IPS-18c (cell line): Measurements from ENCODE around the gene CST3.
"Not testable (repeated sequence)": the region's sequence is repeated elsewhere in the genome, so short reads cannot be mapped to it uniquely, and the experiment has no call there.

Source experiments
- H3K4me3 ChIP-seq: 2 replicates; pipeline ENCODE4 v1.7.0; 2013; ENCODE audit warnings: low read depth, mild to moderate bottlenecking, low read length, moderate library complexity; ENCODE audit not compliant: insufficient read depth
- H3K9me3 ChIP-seq: one replicate; pipeline ENCODE4 v1.6.1; 2013; ENCODE audit warnings: mild to moderate bottlenecking, low read length, moderate library complexity; ENCODE audit not compliant: control insufficient read depth, insufficient read depth

The CST3 gene

DNA sequence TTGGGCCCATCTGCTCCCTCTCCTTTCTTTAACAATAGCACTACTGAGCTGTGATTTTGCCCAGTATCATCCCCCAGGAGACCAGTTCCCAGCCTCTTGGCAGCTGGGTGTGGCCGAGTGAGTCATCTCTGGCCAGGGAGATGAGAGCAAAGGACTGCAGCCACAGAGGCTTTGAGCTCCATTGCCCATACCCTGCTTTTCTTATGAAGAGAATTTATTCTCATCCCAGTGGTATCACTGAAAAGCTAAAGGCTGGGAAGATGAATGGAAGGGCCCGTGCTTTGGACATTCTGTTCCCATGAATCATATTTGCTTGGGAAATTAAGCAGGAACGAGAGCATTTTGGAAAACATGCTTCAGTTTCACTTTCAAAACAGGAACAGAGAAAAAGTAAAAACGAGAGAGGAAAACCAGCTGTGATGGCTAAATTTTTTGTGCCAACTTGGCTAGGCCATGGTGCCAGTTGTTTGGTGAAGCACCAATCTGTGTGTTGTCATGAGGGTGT lies 14.9 kb downstream of the CST3 start:
- H3K4me3 ChIP-seq: no peak overlapping the region
- no peaks in the 10 kb centered on the region for H3K9me3 ChIP-seq

DNA sequence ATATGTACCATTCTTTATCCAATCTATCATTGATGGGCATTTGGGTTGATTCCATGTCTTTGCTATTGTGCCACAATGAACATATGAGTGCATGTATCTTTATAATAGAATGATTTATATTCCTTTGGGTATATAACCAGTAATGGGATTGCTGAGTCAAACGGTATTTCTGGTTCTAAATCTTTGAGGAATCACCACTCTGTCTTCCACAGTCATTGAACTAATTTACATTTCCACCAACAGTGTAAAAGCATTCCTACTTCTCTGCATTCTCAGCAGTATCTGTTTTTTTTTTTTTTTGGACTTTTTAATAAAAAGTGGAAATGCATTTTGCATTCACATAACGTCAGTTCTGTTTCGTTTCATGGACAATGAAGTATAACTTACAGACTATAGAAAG lies 15.4 kb downstream of the CST3 start:
- H3K4me3 ChIP-seq: not testable (repeated sequence)

DNA sequence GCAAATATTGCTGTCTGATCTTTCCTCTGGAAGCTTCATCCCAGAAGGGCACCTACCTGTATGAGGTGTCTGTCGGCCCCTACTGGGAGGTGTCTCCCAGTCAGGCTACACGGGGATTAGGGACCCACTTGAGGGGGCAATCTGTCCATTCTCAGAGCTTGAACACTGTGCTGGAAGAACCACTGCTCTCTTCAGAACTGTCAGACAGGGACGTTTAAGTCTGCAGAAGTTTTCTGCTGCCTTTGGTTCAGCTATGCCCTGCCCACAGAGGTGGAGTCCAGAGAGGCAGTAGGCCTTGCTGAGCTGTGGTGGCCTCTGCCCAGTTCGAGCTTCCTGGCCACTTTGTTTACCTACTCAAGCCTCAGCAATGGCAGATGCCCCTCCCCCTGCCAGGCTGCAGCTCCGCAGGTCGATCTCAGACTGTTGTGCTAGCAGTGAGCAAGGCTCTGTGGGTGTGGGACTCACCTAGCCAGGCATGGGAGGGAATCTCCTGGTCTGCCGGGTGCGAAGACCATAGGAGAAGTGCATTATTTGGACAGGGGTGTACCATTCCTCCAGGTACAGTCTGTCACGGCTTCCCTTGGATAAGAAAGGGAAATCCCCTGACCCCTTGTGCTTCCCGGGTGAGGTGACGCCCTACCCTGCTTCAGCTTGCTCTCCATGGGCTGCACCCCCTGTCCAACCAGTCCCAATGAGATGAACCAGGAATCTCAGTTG lies 16.9 kb downstream of the CST3 start:
- not testable (repeated sequence) for H3K9me3 ChIP-seq, H3K4me3 ChIP-seq

More for the DNA sequence above, 15.4 kb downstream of the CST3 start:
- H3K9me3 ChIP-seq: not testable (repeated sequence)

DNA sequence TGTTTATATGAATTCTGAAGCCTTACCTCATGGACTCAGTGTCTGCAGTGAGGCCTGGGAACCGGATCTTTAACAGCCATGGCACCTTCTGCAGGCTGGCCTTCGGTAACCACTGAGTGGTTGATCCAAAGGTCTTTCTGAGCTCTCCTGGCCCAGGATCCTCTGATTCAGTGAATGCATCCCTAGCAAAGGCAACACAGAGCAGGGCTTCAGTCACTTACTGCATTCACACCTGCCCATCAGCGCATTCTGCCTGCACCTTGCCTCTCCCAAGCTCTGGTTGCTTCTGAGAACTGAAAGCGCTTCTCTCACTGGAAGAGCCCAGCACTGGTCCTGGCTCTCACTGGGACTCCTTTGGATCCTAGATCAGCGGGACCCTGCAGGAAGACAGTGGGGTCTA lies 23.6 kb downstream of the CST3 start:
- H3K4me3 ChIP-seq: no peak overlapping the region

DNA sequence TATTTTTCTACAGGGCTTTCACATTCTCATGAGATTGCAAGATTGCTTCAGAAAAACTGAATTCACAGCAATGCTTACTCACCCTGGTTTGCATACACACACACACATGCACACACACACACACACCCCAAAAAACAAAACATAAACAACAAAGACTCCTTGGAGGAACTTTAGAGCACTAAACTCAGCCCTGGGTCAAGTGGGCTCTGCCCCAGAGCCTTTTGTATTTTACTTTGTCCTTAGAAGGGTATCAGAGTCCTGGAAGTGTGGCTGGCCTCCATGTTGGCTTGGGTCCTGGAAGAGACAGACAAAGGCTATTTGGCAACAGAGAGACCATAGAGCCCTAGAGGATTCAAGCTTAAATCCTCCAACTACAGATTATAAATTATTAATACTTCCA lies 24.1 kb downstream of the CST3 start:
- Histone ChIP-seq H3K4me3 (no peak overlapping the region), H3K9me3 (peaks cover 2% of the 10 kb centered on the region)

More for the DNA sequence above, 23.6 kb downstream of the CST3 start:
- peaks cover 2% of the 10 kb centered on the region for H3K9me3 ChIP-seq

DNA sequence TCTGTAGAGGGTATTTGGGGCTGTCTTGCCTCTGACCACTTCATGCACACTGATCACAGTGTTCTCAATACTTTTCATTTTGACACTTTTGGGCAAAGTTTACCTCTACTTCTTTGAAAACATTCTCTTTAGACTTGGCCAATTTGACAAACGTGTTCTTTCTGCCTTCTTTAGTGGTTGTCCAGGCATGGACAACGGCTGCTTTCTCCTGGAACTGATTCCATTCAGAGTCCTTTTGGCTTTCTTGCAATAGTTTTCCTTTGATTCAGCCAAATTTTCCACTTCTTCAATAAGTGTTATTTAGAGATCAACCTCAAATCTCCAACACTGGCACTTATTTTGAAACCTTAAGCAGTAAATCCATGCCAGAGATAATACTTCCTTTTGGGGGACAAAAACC lies 25.4 kb downstream of the CST3 start:
- Histone ChIP-seq H3K4me3 (no peak overlapping the region), H3K9me3 (peaks cover 2% of the 10 kb centered on the region)

DNA sequence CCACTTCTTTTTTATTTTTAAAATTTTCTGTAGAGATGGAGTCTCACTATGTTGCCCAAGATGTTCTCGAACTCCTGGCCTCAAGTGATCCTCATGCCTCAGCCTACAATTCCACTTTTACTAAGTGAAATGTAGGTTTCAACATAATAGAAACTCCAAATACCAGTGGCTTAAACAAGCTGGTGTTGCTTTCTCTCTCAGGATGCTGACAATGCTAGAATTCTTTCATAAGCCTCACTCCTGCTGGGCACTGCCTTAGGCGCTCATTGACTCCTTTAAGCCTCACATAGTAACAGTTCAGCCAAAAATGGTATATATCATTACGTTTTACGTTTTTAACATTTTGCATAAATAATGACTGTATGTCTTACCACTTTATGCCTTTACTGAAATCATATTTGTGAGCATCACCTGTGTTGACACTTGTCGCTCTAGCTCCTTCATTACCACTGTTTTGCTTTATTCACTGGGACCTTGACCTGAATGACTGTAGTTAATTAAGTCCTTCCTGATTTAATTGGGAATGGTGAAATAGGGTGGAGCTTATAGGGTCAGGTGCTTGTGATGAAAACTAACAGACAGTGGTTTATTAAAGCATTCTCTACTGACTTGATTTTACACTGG lies 28.2 kb downstream of the CST3 start:
- H3K9me3 ChIP-seq: peaks cover 2% of the 10 kb centered on the region
- no peak overlapping the region for H3K4me3 ChIP-seq

DNA sequence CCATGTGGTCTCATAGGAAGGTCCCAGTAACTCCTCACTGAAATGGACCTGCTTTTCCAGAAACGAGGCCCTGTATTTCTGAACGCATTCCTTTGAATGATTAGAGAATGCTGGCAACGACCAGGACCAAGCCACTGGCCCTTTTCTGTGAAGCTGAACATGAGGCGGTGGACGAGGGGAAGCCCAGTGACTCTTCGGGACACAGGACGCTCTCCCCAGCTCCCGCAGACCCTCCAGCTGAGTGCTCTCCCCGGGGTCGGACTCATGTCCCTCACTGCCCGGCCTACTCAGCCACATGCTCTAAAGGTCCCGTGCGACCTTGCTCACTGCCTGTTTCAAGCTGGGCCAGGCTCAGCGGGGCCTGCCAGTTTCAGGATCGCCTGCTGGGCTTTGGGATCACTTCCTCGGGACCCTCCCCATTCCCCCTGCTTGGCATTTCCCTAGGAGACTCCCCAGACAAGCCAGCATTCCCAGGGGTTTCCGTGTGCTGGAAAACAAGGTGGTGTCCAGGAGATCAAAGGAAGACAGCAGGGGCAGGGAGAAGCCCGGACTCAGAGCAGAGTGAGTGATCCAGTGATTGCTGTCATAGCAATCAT lies 29.4 kb downstream of the CST3 start:
- Histone ChIP-seq H3K9me3 (peaks cover 2% of the 10 kb centered on the region), H3K4me3 (no peak overlapping the region)

DNA sequence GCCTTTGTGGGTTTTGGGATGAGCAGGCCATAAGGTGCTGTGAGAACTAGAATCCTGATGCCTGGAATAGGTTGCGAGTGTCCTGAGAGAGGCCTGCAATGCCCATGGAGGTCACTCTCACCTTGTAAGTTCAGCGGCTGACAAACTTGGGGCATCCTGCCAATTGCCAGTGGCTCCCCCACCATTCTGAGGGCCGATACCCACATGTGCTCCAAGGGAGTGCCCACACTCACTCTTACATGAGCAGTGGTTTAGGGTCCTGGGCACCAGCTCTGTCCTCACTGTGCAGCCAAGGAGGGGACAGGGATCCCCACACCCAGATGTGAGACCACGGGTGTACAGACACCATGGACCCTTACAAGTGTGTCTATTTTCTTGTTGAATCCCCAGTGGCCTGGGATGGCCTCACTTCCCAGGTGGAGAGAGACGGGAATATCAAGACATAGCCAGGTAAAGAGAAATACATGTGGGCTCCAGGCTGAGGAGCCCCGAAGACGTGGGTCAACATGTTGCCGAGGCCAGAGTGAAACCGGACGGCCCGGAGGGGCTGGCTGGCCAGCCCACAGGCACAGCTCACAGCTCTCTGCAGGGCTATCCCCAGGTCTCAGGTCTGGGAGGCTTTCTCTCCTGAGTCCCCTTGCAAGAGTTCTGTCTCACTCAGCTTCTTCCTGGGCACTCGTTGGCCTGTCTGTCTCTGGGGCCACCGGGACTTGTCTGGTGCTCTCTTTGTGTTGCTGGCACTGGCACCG lies 30.1 kb downstream of the CST3 start:
- H3K4me3 ChIP-seq: no peak overlapping the region
- H3K9me3 ChIP-seq: peaks cover 2% of the 10 kb centered on the region

DNA sequence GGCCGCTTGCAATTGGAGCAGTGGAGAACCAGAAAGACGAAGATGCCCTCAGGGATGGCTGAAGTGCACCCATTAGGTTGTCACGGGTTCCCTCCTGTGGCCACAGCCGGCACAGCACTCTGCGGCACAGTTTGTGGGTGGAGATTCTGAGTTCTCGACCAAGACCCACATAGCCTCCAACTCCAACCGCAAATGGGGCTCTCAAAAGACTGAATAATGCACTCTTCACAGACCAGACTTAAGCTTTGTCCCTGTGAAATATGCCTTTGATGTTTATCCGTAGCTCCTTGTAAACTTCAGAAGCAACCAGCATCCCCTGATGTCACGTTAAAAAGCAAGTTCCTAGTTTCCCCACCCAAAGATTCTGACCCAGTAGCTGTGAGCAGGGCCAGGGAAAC lies 31.1 kb downstream of the CST3 start:
- Histone ChIP-seq H3K9me3 (peaks cover 2% of the 10 kb centered on the region), H3K4me3 (no peak overlapping the region)

DNA sequence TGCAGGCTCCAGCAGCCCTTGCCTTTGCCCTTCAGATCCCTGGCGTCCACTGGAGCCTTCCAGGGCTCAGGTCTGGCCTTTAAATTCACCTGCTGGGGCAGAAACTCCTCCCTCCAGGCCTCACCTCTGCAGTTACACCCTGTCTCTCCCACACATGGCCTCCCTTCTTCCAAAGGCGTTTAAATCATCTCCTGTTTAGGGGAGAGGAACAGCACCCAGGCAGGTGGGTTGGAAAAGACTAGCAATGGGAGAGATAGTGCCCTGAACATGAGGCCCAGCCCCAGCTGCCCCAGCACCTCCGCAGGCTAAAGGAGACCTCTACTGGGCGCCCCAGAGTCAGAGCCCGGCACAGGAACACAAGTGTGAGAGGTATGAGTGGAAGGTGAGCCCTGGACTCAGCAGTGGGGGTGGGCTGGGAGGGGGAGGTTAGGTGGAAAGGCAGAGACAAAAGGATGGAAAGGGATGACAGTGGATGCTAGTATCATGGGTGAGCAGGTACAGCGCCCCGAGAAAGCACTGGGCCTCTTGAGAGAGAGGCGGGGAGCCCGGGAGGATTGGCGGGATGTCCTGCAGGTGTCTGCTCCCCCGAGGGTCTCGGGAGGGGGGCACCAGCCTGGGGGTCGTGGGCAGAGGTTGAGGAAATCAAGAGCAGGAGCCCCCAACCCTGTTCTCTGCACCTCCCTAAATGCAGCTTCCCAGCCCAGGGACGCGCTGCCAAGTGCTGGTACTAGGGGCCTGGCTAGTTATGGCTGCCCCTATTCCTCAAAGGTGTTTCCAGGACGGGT lies 31.7 kb downstream of the CST3 start, which contains the start of gene CST9:
TSS of gene CST9 (minus strand) at position 51 of the 785 bp plus-strand sequence. CDS start 53 bp downstream, outside the sequence.
- Histone ChIP-seq H3K4me3 (no peak within 1 kb of the TSS), H3K9me3 (no peaks in the 10 kb centered on the region)

DNA sequence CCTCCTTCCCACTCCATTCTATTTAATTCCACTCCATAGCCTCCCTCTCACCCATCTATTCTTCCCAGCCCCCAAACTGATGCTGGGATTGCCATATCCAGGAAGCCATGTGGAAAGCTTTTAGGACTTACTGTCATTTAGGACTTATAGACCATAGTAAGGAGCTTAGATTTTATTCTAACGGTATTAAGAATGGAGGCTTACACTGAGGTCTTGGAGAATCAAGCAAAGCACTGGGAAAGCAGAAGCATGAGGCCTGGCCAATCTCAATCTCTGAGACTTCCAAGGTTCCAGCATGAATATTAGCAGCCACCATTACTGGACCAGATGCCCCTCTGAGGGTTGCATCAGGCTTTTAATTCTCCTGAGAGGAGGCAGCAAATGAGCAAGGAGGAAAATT lies 33.4 kb downstream of the CST3 start:
- Histone ChIP-seq H3K4me3 (no peak overlapping the region), H3K9me3 (no peaks in the 10 kb centered on the region)

DNA sequence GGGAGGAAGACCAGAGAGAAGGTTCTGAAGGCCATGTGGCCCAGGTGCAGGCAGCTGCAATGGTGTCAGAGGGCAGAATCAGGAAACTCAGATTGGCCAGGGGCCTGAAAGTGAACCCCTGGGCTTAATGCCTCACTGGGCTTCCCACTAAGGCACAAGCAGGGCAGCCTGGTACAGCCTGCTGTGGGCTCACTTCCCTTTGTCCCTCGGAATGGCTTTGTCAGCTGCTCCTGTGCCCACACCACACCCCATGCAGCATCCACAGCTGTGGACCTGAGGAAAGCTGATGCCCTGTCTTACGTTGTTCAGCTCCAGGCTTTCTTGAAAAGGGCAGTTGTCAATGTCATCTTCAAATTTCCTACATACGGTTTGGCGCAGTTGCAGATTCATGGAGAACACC lies 34.4 kb downstream of the CST3 start:
- Histone ChIP-seq H3K9me3 (no peaks in the 10 kb centered on the region), H3K4me3 (no peak overlapping the region)

DNA sequence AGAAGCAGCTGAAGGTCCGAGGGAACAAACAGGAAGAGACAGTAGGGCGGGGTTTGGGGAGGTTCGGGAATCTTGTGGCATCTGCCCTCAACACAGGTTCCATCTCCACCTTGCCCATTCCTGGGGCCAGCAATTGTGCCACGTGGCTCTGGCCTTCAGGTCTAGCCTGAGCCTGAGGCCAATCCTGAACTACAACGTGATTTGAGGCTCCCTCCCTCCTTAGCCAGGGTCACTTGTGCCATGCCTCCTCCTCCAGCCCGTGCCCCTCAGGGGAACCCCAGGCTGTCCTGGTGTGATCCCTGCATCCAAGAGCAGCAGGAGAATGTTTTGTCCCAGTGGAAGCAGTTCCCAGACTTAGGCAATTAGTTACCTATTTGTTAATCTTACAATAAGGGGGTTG lies 35.1 kb downstream of the CST3 start:
- no peak overlapping the region for H3K4me3 ChIP-seq
- H3K9me3 ChIP-seq: no peaks in the 10 kb centered on the region

DNA sequence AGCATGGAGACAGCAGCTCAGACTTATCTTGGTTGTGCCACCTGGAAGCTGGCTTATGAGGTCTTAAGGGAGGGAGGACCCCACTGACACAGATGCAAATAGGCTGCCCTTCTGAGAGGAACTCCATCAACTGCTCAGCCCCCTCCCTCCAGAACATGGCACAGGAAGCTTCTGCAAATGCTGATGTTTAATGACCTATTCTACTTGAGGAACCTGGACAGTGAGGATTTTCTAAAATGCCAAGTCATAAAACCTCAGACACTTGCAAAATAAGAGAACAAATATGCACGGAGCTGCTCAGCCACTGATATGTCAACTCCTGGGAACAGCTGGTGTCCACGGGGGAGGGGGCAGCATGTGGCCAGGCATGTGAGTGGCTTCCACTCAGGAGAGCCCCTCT lies 35.5 kb downstream of the CST3 start:
- no peaks in the 10 kb centered on the region for H3K9me3 ChIP-seq
- H3K4me3 ChIP-seq: no peak overlapping the region

DNA sequence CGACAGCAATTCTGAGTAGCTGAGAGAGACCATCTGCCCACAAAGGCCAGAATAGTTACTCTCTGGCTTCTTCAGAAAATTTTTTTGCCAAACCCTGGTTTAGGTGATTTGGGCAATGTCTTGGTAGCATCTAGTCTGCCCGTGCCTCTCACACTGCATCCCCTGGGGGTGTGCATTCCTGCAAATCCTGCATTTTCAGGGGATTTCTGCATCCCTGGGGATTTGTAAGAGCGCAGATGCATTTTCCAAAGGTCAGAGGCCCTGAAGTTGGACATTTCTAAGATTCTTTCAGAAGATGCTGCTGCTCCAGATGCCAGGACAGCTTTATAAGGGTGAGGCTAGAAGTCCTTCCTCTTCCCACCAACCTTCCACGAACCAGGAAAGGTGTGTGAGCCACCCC lies 36.0 kb downstream of the CST3 start:
- Histone ChIP-seq H3K9me3 (no peaks in the 10 kb centered on the region), H3K4me3 (no peak overlapping the region)

DNA sequence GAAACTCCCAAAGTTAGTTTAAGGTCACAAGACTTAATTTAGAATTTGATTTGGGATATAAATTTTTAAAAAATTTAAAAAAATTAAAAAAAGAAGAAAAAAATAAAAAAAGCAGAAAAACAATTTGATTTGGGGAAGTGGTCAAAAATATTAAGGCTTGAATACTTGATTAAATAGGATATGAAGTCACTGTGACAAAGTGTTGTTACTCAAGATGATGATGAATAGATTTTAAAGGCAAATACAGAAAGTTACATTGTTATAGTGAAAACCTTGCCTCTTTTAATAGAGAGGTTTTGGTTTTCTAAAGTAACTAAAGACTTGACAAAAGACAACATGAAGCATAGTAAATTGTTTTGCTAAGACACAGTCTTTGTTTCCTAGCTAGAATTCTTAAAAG lies 39.3 kb downstream of the CST3 start:
- Histone ChIP-seq H3K4me3 (no peak overlapping the region), H3K9me3 (no peaks in the 10 kb centered on the region)
